Gastrocnemius medialis (tissue), 4 donors: ENCODE measurements around the gene SLC48A1. TPM values are rescaled to one million over a fixed set of nuclear protein-coding genes. Genes with fewer than 3 reads are reported as not detected.

Experiments
- ATAC-seq, 2 donors: fragments of 150-250 bp; one replicate each; pipeline ENCODE4 v1.9.1; 2016
- DNase-seq, 2 donors: peaks; one replicate each; pipeline ENCODE4 v3.0.0-alpha.2; 2019
- H3K27ac ChIP-seq, 4 donors: fragments of 200-600 bp; sonication (generic); 1 replicate in 1 of 4; 2 replicates in 3 of 4; pipeline ENCODE4 v1.5.1; 2016 to 2018; ENCODE audit warnings: mild to moderate bottlenecking in 2 of 4, moderate library complexity in 1 of 4
- H3K27me3 ChIP-seq, 3 donors: fragments of 200-600 bp; sonication (generic) in 2 of 3; 1 replicate in 1 of 3; 2 replicates in 2 of 3; pipeline versions ENCODE4 v1.5.1 to v1.6.0; 2016 to 2019; ENCODE audit warnings: mild to moderate bottlenecking in 1 of 3, moderate library complexity in 1 of 3
- H3K36me3 ChIP-seq, 2 donors: fragments of 200-600 bp; sonication (generic) in 1 of 2; one replicate each; pipeline ENCODE4 v1.5.1; 2017 to 2018
- H3K4me1 ChIP-seq, 2 donors: fragments of 200-600 bp; sonication (generic) in 1 of 2; one replicate each; pipeline ENCODE4 v1.5.1; 2016 to 2017; ENCODE audit warnings: mild to moderate bottlenecking in 2 of 2
- H3K4me3 ChIP-seq, 4 donors: fragments of 200-600 bp; sonication (generic) in 3 of 4; 1 replicate in 1 of 4; 2 replicates in 3 of 4; pipeline ENCODE4 v1.5.1; 2016 to 2019; ENCODE audit warnings: mild to moderate bottlenecking in 2 of 4
- H3K9me3 ChIP-seq, 3 donors: fragments of 200-600 bp; sonication (generic) in 2 of 3; 1 replicate in 1 of 3; 2 replicates in 2 of 3; pipeline ENCODE4 v1.5.1; 2016 to 2019
- POLR2A ChIP-seq, 2 donors: fragments of 450-650 bp; IDR thresholded peaks; one replicate each; pipeline ENCODE4 v1.6.1; 2017; ENCODE audit warnings: antibody characterized with exemption in 2 of 2, mild to moderate bottlenecking in 2 of 2, moderate library complexity in 2 of 2
- in situ Hi-C, 4 donors: fragments of 200-750 bp; cut with MboI; loops; one replicate each; pipeline versions ENCODE4 v1.15.0 to v1.8.0; 2017; ENCODE audit warnings: low sequenced_read_pairs in 4 of 4
- intact Hi-C: fragments of 100-400 bp; cut with DNase I; formaldehyde crosslinking; loops from one replicate; pipeline ENCODE4 v1.15.1; 2023; ENCODE audit warnings: low total_unique reads
- total RNA-seq, 4 donors: library from RNA; depleted of rRNA; stranded (reverse); fragments of >200 nt; gene quantifications; one replicate each; pipeline versions ENCODE4 v1.1.0 to v1.2.3, GENCODE V29; 2016
- TF ChIP-seq, protein P1 (sequence below), 5 experiments: fragments of 450-650 bp in 3 of 5; fragments of 200-600 bp in 2 of 5; sonication (generic) in 2 of 5; IDR thresholded peaks in 4 of 5; conservative IDR thresholded peaks in 1 of 5; 1 replicate in 4 of 5; 2 replicates in 1 of 5; pipeline ENCODE4 v1.5.1; 2016 to 2019; ENCODE audit warnings: antibody characterized with exemption in 5 of 5, mild to moderate bottlenecking in 3 of 5, moderate library complexity in 3 of 5

The SLC48A1 gene
- total RNA-seq, 4 donors from 2014 or later: 28.3 to 62.6 (median 45.6) TPM

DNA sequence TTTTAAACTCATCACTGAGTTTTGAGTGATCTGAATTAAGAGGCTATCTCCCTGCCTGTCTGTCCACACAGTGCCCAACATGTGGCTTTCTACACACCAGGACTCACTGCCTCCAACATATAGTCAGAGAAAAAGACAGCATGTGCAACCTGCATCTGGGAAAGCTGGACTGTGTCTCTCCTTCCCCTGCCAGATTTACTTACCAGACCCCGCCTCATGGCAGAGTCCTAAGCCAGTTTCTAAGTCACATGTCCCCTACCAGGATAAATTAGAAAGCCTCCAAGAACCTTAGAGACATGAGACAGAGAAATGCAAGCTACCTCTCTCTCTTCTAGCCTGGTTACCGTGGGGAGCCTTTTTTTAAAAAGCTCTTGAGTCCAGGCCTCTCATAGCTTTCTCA lies 49.4 kb downstream of the SLC48A1 start:
- H3K9me3 ChIP-seq: no peaks in the 10 kb centered on the region
- peak overlapping the region; percentile 85 to 94 (median 92) for H3K27ac ChIP-seq
- TF ChIP-seq, protein P1, sequence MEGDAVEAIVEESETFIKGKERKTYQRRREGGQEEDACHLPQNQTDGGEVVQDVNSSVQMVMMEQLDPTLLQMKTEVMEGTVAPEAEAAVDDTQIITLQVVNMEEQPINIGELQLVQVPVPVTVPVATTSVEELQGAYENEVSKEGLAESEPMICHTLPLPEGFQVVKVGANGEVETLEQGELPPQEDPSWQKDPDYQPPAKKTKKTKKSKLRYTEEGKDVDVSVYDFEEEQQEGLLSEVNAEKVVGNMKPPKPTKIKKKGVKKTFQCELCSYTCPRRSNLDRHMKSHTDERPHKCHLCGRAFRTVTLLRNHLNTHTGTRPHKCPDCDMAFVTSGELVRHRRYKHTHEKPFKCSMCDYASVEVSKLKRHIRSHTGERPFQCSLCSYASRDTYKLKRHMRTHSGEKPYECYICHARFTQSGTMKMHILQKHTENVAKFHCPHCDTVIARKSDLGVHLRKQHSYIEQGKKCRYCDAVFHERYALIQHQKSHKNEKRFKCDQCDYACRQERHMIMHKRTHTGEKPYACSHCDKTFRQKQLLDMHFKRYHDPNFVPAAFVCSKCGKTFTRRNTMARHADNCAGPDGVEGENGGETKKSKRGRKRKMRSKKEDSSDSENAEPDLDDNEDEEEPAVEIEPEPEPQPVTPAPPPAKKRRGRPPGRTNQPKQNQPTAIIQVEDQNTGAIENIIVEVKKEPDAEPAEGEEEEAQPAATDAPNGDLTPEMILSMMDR (IDR thresholded peaks at IDR 0.05 in 4 of 5, conservative IDR thresholded peaks at IDR 0.05 in 1 of 5): no peak
- no peak for TF ChIP-seq POLR2A (IDR thresholded peaks at IDR 0.05)
- no peak for DNase-seq
- H3K4me1 ChIP-seq: peaks cover 50 to 65% of the 10 kb centered on the region in 2 donors
- in situ Hi-C loops: no loop called here
- intact Hi-C loops: no loop called here
- H3K4me3 ChIP-seq: no peak overlapping the region
- H3K27me3 ChIP-seq: no peaks in the 10 kb centered on the region
- H3K36me3 ChIP-seq: no peaks in the 10 kb centered on the region
- no peak for ATAC-seq

DNA sequence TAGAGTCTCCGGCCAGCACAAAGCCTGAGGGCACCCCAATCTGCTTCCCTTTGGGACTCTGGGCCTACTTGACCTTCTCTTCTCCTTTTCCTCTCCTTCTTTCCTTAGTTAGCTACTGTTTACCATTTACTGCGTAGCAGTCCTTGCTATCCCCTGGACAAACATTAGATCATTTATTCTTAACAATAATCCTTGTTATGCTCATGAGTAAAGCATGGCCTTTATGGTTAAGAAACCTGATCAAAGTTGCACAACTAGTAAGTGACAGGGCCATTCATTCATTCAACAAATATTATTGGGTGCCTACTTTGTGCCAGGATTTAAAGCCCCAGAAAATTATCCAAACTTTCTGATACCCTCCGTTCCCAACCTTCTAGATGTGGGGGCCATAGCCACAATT lies 49.8 kb downstream of the SLC48A1 start:
- ATAC-seq (no peak), DNase-seq (no peak)
- no peaks in the 10 kb centered on the region for H3K27me3 ChIP-seq
- peak overlapping the region; percentile 85 to 94 (median 92) for H3K27ac ChIP-seq
- intact Hi-C loops (no loop called here), in situ Hi-C loops (no loop called here)
- H3K4me1 ChIP-seq: peaks cover 50 to 62% of the 10 kb centered on the region in 2 donors
- no peaks in the 10 kb centered on the region for H3K36me3 ChIP-seq
- TF ChIP-seq, protein P1 (IDR thresholded peaks at IDR 0.05 in 4 of 5, conservative IDR thresholded peaks at IDR 0.05 in 1 of 5): no peak
- no peak for TF ChIP-seq POLR2A (IDR thresholded peaks at IDR 0.05)
- H3K4me3 ChIP-seq: no peak overlapping the region
- H3K9me3 ChIP-seq: no peaks in the 10 kb centered on the region

DNA sequence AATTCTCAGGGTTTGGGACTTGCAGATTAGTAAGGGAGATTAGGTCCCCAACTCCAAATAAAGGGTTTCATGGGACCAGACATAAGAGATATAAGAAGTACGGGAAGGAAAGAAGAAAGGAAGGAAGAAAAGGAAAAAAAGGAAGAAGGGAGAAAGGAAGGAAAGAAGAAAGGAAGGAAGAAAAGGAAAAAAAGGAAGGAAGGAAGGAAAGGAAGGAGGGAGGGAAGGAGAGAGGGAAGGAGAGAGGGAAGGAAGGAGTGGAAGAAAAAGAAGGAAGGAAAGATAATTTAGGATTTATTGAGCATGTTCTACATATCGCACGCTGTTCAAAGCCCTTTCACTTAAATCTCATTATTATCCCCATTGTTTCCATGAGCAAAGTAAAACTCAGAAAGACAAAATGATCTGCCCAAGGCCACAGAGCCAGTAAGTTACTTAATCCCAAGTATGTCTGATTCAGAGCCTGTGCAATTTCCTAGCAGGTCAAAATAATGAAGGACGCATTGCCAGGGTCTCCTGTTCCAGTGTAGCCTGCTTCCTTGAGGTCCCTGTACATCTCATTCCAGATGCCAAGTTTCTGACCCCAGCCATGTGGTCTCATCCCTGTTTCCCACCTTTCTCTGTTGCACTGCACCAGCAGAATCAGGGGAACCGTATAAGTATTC lies 50.5 kb downstream of the SLC48A1 start:
- ATAC-seq (no peak), DNase-seq (no peak)
- H3K27ac ChIP-seq: peak overlapping the region; percentile 47 to 94 (median 88)
- H3K4me3 ChIP-seq: no peak overlapping the region
- H3K9me3 ChIP-seq: no peaks in the 10 kb centered on the region
- in situ Hi-C loops (no loop called here), intact Hi-C loops (no loop called here)
- H3K4me1 ChIP-seq: peaks cover 51 to 62% of the 10 kb centered on the region in 2 donors
- no peaks in the 10 kb centered on the region for H3K36me3 ChIP-seq
- H3K27me3 ChIP-seq: no peaks in the 10 kb centered on the region
- no peak for TF ChIP-seq POLR2A (IDR thresholded peaks at IDR 0.05)
- TF ChIP-seq, protein P1 (IDR thresholded peaks at IDR 0.05 in 4 of 5, conservative IDR thresholded peaks at IDR 0.05 in 1 of 5): no peak

DNA sequence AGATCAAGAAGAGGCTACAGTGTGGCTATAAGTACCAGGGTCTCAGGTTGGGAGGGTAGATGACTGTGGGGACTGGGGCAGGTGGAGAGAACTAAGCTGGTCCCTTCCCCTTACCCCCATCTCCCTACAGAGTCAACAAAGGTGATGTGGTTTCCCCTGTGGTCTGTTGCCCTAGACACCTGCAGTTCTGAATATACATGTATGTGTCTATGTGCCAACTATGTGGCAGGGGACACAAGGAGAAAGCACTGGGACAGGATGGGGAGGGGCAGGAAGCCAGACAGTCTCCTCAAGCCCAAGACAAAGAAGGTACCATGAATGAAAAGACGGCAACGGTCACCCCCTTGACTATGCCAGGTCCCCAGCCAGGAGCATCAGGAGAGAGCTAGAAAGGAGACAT lies 51.2 kb downstream of the SLC48A1 start:
- in situ Hi-C loops: no loop called here
- H3K27ac ChIP-seq: peak overlapping the region; percentile 47 to 94 (median 88)
- peaks cover 54 to 56% of the 10 kb centered on the region in 2 donors for H3K4me1 ChIP-seq
- DNase-seq: no peak
- ATAC-seq: no peak
- H3K27me3 ChIP-seq: no peaks in the 10 kb centered on the region
- intact Hi-C loops: no loop called here
- H3K36me3 ChIP-seq: no peaks in the 10 kb centered on the region
- TF ChIP-seq, protein P1 (IDR thresholded peaks at IDR 0.05 in 4 of 5, conservative IDR thresholded peaks at IDR 0.05 in 1 of 5): no peak
- H3K9me3 ChIP-seq: no peaks in the 10 kb centered on the region
- no peak overlapping the region for H3K4me3 ChIP-seq
